ENCODE results near the gene ARL16. TPM values are rescaled to one million over a fixed set of nuclear protein-coding genes. Genes with fewer than 3 reads are reported as not detected.

The ARL16 gene
- total RNA-seq, 1 experiment from 2014 or later, result 41.7 TPM

GRCh38 chr17:81693509-81694210 is 10.1 kb upstream of the ARL16 start:
- no peak for DNase-seq
- ChIA-PET CTCF (no interaction called here), POLR2A (ENCODE audit: unreplicated experiment) (interaction anchor here (0.6 kb wide), 2 partner anchors 148 to 231 kb away, joined by 3 to 4 read pairs; no protein-coding TSS in a partner anchor)
- Histone ChIP-seq H3K27me3 (ENCODE audit: insufficient read depth, low read depth) (no peaks in the 10 kb centered on the region), H3K4me3 (no peak overlapping the region), H3K9me2 (ENCODE audit: insufficient read depth) (no peaks in the 10 kb centered on the region), H2AFZ (no peak overlapping the region), H3K4me1 (replicated peaks; ENCODE audit: insufficient read depth) (no peaks in the 10 kb centered on the region), H3K27ac (no peak overlapping the region), H3F3A (ENCODE audit: insufficient read depth, low read depth) (no peaks in the 10 kb centered on the region; the same call in 1 of the 2 replicates), H3K79me2 (ENCODE audit: low read depth) (no peaks in the 10 kb centered on the region), H4K20me1 (ENCODE audit: insufficient read depth) (peaks cover 4% of the 10 kb centered on the region; the same call in 1 of the 2 replicates), H3K36me3 (ENCODE audit: low read depth) (no peaks in the 10 kb centered on the region), H3K9me3 (ENCODE audit: insufficient read depth, low read depth) (no peaks in the 10 kb centered on the region), H3K4me2 (no peak overlapping the region)
- intact Hi-C loops (cut with micrococcal nuclease; ENCODE audit: unreplicated experiment), result no loop called here
- BruUV-seq (replicated peaks), result no TSS peak
- no peak for TF ChIP-seq EZH2 (IDR thresholded peaks at IDR 0.05; ENCODE audit: low read depth)
- TF ChIP-seq CTCF (conservative IDR thresholded peaks at IDR 0.05), result no peak

GRCh38 chr17:81691608-81692007 is 8.0 kb upstream of the ARL16 start:
- Histone ChIP-seq H3K36me3 (ENCODE audit: low read depth) (no peaks in the 10 kb centered on the region), H3K4me2 (no peak overlapping the region), H3K27ac (no peak overlapping the region), H2AFZ (no peak overlapping the region), H3K79me2 (ENCODE audit: low read depth) (peaks cover 9% of the 10 kb centered on the region; the same call in 1 of the 2 replicates), H3F3A (ENCODE audit: insufficient read depth, low read depth) (no peaks in the 10 kb centered on the region), H3K9me2 (ENCODE audit: insufficient read depth) (no peaks in the 10 kb centered on the region), H3K9me3 (ENCODE audit: insufficient read depth, low read depth) (no peaks in the 10 kb centered on the region), H3K4me3 (no peak overlapping the region), H4K20me1 (ENCODE audit: insufficient read depth) (peaks cover 4% of the 10 kb centered on the region), H3K27me3 (ENCODE audit: insufficient read depth, low read depth) (no peaks in the 10 kb centered on the region), H3K4me1 (replicated peaks; ENCODE audit: insufficient read depth) (no peaks in the 10 kb centered on the region)
- CTCF ChIA-PET, result interaction anchor here (0.7 kb wide), 1 partner anchor 548 kb away, joined by 3 read pairs; no protein-coding TSS in a partner anchor
- TF ChIP-seq EZH2 (IDR thresholded peaks at IDR 0.05; ENCODE audit: low read depth) (no peak), CTCF (conservative IDR thresholded peaks at IDR 0.05) (no peak)
- DNase-seq, result no peak
- BruUV-seq (replicated peaks), result no TSS peak
- intact Hi-C loops (cut with micrococcal nuclease; ENCODE audit: unreplicated experiment), result no loop called here
- POLR2A ChIA-PET (ENCODE audit: unreplicated experiment), result no interaction called here

- TF ChIP-seq EZH2 (IDR thresholded peaks at IDR 0.05; ENCODE audit: low read depth), result no peak
- no peak for TF ChIP-seq CTCF (conservative IDR thresholded peaks at IDR 0.05)
- Histone ChIP-seq H3K4me1 (replicated peaks; ENCODE audit: insufficient read depth) (no peaks in the 10 kb centered on the region), H3F3A (ENCODE audit: insufficient read depth, low read depth) (no peaks in the 10 kb centered on the region), H4K20me1 (ENCODE audit: insufficient read depth) (peaks cover 7% of the 10 kb centered on the region), H3K79me2 (ENCODE audit: low read depth) (peaks cover 12% of the 10 kb centered on the region), H3K9me2 (ENCODE audit: insufficient read depth) (no peaks in the 10 kb centered on the region), H3K9me3 (ENCODE audit: insufficient read depth, low read depth) (no peaks in the 10 kb centered on the region), H3K27me3 (ENCODE audit: insufficient read depth, low read depth) (no peaks in the 10 kb centered on the region), H3K27ac (no peak overlapping the region), H3K36me3 (ENCODE audit: low read depth) (no peaks in the 10 kb centered on the region), H2AFZ (no peak overlapping the region), H3K4me3 (no peak overlapping the region), H3K4me2 (no peak overlapping the region)
- BruUV-seq (replicated peaks), result no TSS peak
- ChIA-PET CTCF (no interaction called here), POLR2A (ENCODE audit: unreplicated experiment) (no interaction called here)
- intact Hi-C loops (cut with micrococcal nuclease; ENCODE audit: unreplicated experiment), result no loop called here
- no peak for DNase-seq
Measured at GRCh38 chr17:81691196-81691595, 7.6 kb upstream of the ARL16 start.
